GM19452 (cell line): ENCODE measurements around the gene DNAJC8.

Experiments used
- ATAC-seq: cut with Tn5 transposase; IDR thresholded peaks from one replicate; pipeline ENCODE4 v1.9.1; 2021; ENCODE audit not compliant: unreplicated experiment

The DNAJC8 gene

GRCh38 chr1:28173151-28173979, 59.5 kb downstream of the DNAJC8 start:
- no peak for ATAC-seq

GRCh38 chr1:28172713-28173150, 60.1 kb downstream of the DNAJC8 start:
- ATAC-seq: peak; percentile 69

GRCh38 chr1:28171246-28171645, 61.6 kb downstream of the DNAJC8 start:
- no peak for ATAC-seq

GRCh38 chr1:28170001-28170596, 62.7 kb downstream of the DNAJC8 start:
- no peak for ATAC-seq

GRCh38 chr1:28163496-28164161, 69.2 kb downstream of the DNAJC8 start:
- no peak for ATAC-seq

GRCh38 chr1:28162151-28162550, 70.7 kb downstream of the DNAJC8 start:
- ATAC-seq: no peak

- ATAC-seq: no peak
Observed at GRCh38 chr1:28161751-28162150, 71.1 kb downstream of the DNAJC8 start.

- no peak for ATAC-seq
Observed at GRCh38 chr1:28160782-28161266, 72.0 kb downstream of the DNAJC8 start.

- no peak for ATAC-seq
Observed at GRCh38 chr1:28159680-28160079, 73.1 kb downstream of the DNAJC8 start.

GRCh38 chr1:28159243-28159642, 73.6 kb downstream of the DNAJC8 start:
- no peak for ATAC-seq

GRCh38 chr1:28157894-28158293, 74.9 kb downstream of the DNAJC8 start:
- ATAC-seq: no peak

GRCh38 chr1:28156821-28157220, 76.0 kb downstream of the DNAJC8 start:
- no peak for ATAC-seq

GRCh38 chr1:28155628-28156027, 77.2 kb downstream of the DNAJC8 start:
- ATAC-seq: no peak

GRCh38 chr1:28154078-28154594, 78.7 kb downstream of the DNAJC8 start:
- ATAC-seq: no peak
